ENCODE measurements around the gene GABRB1.
"Not testable (repeated sequence)": the region's sequence is repeated elsewhere in the genome, so short reads cannot be mapped to it uniquely, and the experiment has no call there.

Gene GABRB1

DNA sequence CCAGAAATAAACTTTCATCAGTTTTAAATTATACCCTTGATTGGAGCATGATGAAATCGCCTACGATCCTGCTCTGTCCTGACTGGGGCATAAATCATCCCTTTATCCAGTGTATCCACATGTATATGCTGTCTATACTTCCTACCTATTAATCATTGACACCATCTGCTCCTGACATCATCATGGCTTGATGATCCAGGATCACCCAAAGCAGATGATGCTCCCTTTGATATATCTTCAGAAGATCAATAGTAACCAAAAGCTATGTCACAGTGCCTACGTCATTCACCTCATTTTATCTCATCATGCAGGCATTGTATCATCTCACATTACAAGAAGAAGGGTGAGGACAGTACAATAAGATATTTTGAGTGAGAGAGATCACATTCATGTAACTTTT lies 294.7 kb downstream of the GABRB1 start:
- no peak for DNase-seq

DNA sequence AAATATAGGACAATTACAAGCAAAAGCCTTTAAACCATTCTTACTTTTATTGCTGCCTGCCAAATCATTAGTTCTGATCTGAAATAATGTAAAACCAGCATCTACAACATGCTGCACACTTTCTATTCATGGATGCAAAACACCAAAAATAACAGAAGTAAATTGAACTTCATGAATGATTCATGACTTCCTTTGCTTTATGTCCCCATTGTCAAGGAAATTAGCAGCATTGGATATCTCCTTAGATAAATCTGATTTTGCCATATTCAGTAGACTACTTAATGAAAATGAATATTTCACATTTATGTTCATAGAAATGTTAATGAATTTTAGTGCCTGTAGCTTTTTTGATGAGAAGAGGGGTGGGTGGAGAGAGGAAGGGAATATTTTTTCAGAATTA lies 299.5 kb downstream of the GABRB1 start:
- DNase-seq, result no peak

DNA sequence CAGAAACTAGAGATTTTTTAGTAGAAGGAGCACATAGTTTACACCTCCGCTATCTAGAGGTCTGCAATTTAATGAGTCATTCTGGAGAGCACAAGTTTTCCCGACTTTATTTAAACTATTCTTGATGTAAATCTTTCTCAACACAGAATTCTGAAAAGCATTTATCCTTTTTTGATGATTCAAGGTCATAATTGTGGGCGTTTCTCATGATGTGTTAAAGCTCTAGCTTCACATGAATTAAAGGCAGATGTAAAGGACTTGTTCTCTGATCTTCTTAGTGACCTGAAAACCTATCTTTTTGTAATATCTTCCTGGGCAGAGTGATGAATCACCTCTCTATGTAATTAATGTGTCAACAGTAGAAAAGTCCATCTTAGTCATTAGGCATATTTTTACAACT lies 303.3 kb downstream of the GABRB1 start:
- DNase-seq, result no peak

DNA sequence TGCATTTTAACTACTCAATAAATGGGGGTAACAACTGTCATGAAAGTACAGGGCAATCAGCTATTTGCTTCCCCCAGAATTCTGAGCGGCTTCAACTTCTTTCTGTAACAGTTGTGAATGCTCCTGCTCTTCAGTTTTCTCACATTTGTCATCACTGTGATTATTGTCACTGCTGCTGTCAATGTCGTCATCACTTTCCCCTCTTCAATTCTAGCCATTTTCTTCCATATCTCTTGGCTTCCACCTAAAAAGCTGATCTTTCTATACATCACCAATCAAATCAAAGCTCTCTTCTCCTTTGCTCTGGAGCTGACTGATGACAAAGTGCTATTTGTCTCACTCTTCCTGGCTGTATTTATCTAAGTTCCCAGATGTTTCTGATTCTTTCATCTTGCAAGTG lies 306.5 kb downstream of the GABRB1 start:
- DNase-seq, result no peak

DNA sequence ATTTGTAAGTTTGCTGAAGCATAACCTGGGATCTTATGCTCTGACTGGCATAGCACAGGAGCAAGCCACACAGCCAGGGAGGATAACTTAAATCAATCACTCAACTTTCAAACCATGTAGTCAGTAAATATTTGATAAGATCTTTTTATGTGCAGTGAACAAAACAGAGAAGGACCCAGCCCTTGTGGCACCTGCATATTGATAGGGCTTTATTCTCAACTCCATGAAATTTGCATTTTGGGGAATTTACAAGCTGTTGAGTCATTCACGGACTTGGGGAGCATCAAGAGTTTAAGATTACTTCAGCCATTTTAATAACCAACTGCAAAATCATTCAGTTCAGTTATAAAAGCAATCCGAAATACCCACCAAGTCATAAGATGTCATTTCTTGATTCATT lies 309.5 kb downstream of the GABRB1 start:
- DNase-seq, result no peak

DNA sequence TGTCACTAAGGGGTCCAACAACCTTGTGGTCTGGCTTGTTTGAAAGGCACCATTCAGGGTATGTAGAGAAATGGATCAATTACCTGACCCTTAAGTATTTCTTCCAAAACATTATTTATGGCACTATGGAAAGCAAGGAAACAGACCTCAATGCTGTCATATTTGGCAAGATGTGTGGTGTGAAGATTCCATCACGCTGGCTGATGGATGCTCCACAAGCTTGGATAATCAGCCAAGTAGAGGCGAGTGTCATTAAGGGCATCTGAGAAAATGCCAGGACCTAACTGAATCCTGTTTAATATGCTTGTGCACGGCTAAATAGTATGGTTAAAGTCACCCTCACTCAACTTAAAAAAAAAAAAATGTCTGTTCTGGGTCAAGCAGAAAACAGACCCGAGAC lies 311.4 kb downstream of the GABRB1 start:
- no peak for DNase-seq

DNA sequence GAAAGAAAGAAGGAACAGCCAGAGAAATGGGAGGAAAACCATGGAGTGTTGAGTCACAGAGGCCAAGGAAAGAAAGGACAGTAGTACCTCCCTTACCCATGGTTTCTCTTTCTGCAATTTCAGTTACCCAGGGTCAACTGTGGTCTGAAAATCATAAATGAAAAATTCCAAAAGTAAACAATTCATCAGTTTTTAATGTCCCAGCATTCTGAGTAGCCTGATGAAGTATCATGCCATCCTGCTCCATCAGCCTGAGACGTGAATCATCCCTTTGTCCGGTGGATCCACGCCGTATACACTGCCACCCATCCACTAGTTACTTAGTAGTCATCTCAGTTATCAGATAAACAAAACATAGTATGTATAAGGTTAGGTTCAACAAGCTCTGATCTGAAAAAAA lies 318.0 kb downstream of the GABRB1 start:
- no peak for DNase-seq

DNA sequence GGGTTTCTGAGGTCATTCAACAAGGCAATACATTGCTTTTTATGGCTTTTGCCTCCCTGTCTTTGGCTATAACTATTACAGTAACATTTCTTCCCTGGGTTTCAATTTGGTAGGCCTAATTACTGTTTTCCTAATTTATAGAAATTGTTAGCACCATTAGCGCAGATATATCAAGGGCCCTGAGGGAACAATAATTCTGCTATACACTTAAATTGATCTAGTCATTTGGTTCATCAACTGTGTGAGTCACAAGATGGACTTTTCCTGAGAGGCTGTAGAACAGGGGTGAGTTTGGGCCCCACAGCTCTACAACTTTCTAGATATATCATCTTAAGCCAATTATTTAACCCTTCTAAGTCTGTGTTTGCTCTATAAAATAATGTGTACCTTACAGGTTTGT lies 324.2 kb downstream of the GABRB1 start:
- no peak for DNase-seq

DNA sequence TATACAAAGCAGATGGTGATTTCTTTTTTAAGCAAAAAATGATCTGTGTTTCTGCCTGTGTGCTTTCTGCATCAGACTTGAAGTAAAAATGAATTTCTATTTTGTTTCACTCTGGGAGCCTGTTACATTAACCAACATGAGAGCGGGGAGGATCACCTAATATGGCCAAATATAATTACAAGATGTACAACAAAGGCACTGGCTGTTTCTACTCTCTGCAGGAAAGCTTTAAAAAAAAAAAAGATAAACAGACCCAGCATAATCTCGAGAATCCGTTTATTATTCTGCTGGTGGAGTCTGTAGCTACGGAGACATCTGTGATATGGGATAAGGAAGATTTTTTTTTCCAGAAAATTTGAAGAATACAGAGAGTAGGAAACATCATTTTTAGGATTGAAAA lies 328.5 kb downstream of the GABRB1 start:
- no peak for DNase-seq

DNA sequence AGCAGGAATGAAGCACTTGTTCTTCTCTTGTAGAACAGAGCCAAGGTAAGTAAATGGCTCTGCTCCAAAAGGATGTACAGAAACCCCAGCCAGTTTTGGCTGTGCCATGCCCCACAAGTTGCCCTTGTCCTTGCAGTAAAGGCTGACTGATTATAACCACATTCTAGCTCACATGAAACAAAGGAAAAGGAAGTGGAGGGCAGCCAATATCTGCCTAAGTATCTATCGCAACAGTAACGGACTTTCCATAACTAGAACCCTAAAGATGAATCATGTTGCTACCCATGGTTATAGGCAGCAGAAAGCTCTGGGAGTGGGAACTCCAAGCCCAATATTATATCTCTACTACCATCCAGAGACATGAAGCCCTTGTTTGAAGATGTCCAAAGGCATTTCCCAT lies 336.4 kb downstream of the GABRB1 start:
- no peak for DNase-seq

DNA sequence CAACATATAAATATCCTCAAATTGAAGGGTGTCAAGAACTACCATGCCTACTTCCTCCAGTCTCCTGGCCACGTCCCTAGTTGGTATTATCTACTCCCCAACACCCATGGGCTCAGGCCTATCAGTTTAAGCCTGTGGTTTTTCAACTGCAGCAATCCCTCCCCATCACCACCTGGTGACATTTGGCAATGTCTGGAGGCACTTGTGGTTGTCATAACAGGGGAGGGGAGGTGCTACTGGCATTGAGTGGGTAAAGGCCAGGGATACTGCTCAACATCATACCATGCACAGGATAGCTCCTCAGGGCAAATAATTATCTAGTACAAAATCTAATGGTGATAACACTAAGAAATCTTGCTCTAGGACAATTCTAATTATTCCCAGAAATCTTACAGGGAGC lies 336.8 kb downstream of the GABRB1 start:
- DNase-seq, result no peak

DNA sequence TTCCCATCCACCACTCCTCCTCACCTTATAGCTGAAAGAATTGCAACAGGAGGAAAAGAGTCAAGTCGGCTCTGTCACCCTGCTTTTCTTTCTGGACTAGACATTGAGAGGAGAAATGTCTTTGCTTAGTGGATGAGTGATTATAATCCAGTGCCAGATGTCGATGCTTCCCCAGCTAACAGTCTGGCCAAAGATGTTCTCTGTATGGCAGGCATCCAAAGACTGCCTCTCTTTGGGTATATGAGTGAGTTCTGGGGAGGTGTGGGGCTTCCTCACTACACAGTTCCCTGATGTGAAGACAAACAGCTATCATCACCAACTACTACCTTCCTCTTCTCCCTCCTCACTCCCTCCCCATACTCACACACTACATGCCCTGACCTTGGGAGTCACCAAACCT lies 341.2 kb downstream of the GABRB1 start:
- no peak for DNase-seq

DNA sequence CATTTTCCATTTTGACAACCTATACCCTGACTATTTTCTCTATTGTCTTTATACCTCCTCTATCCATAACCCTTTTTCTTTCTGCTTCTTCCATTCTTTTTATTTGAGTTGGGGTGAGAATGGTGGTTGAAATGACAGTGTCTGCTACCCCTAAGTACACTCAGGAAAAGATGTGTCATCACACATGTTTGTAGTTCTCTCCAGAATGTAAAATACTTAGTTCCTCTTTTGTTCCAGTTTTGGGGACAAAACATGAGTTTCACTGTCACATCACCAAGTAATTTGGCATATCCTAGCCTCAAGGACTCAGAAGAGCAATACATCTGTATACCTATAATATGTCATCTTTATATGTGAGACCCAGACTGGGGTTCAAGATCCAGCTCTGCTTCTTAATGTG lies 341.8 kb downstream of the GABRB1 start:
- no peak for DNase-seq

DNA sequence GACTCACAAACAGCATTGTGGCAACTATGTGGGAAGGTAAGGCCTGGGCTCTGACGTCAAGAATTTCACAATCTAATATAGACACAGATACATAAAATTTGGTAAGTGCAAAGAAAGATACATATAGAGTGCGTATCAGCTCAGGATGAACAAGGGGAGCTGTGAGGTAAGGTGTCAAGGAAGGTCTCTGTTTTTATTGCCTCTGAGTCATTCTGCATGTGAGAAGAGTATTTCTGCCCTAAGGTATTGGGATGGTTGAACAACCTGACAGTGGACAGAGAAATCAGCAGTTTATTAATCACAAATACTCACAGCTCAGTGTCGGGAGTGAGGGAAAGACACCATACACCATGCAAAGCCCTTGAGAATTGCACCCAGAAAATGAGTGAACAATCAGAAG lies 342.3 kb downstream of the GABRB1 start:
- DNase-seq, result no peak

DNA sequence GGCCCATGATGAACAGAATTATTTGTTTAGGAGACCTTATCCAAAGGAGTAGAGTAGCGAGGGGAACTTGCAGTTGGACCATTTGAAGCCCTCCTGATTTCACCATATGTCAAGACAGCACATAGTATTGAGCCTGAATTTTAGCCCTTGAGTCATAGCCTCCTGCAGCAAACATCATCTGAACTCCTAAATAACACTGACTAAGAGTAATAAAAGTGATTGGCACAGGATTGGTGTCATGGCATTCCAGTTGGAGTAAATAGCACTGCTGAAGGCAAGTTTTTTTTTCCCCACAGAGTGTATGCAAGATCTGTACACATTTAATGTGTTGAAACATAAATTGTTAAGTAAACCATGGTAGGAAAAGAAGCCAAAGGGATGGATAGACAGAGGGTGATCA lies 343.1 kb downstream of the GABRB1 start:
- no peak for DNase-seq

DNA sequence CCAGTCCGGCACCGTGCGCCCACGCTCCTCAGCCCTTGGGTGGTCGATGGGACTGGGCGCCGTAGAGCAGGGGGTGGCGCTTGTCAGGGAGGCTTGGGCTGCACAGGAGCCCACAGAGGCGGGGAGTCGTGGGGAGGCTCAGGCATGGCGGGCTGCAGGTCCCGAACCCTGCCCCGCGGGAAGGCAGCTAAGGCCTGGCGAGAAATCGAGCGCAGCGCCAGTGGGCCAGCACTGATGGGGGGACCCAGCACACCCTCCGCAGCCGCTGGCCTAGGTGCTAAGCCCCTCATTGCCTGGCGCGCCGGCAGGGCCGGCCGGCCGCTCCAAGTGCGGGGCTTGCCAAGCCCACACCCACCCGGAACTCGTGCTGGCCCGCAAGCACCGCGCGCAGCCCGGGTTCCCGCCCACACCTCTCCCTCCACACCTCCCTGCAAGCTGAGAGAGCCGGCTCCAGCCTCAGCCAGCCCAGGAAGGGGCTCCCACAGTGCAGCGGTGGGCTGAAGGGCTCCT lies 346.7 kb downstream of the GABRB1 start:
- not testable (repeated sequence) for DNase-seq

DNA sequence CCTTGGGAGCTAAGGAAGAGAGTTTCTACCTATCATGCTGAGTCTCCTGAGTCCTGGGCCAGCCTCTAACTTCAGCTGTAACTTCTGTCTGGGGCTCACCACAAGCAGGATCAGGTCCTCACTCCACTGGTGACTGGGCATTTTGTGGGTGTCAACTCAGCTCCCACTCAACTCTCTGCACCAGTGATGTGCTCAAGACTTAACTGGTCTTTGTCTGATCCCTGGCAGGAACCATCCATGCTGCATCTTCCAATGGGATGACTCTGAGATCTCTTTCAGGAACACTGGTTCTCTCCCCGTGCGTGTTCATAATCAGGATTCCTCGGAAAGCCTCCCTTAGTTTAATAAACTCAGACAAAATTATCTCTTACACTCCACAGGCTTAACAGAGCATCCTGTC lies 349.8 kb downstream of the GABRB1 start:
- no peak for DNase-seq

DNA sequence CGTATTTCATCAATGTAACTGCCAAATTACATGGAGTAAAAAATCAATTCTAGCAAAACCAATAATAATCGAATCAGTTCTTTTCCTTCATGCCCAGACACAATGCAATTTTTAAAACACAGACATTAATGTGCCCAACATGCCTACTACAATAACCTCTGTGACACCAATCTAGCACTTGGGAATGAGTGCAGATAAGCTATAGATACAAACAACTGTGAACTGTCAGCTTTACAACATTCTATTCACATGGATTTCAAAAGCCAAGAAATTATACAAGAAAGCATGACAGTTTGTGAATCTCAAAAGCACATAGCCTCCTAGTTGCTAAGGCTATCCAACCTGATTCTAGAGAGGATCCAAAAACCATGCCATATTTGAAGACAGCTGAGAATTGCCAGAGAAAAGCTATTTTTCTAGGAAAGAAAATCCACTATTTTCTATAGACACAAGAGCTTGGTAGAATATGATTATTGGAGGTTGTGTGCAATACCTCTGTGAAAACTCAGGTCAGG lies 351.5 kb downstream of the GABRB1 start:
- no peak for DNase-seq

DNA sequence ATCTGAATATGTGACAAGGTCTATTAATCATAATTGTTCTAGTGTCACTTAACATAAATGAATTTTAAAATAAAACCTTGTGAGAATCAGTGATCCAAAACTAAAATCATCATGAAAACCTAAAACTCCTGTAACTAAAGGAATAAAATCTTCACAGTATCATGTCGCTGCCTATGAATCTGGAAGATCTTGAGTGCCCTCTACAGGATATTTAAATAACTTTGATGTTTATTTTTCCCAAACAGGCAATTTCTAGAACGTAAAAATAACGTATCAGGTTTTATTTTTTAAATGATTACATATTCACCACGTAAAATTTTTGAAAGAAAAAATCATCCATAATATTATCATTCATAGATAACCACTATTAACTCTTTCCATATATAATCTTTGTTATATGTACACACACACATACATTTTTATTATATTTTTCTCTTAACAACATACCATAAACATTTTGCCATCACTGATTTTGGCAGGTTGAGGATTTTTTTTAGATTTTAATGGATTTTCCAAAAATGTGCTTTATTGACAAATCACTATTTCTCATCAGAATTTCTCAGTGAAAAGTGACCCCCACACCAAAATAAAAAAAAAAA lies 352.6 kb downstream of the GABRB1 start:
- no peak for DNase-seq

DNA sequence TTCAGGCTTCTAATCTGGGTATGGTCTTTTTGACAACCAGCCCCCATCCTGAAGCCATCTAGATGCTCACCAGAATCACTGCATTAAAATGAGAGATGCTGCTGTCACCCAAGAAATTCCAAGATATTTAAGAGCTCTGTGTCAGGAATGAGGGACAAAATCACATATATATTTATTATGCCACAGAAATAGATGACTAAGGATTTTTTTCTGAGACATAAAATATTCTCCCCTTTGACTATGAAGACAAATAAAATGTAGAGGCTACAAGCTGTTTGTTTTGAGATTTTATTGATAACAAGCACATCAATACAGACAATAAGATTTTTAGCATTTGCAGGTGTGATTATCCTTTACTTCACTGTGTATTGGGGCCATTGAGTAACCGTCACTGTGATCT lies 354.8 kb downstream of the GABRB1 start:
- DNase-seq, result no peak

DNA sequence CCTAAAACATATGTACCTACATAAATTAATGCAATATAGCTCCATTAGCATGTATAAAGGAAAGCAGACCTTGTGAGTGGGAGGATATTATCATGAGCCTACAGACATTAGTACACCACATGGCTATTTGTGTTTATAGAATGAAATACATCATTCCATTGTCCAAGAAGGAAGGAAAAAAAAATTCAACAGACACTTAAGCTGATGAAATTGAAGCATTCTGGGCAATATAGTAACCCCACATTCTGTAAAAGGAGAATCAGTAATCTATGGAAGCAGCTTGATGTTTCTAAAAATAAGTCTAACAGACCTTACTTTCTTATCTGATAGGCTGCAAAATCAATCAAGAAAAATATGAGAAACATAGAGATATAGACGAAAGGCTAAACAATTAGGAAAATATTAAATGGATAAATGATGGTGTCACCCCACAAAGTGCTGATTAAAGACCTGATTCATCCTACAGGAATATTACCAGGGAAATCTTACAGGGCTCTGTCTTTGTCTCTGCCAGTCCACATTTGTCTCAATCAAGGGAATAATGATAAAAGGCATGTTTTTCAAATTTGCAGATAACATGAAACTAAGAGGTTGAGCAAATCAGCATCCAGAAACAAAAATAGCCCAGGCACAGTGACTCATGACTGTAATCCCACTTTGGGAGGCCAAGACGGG lies 355.3 kb downstream of the GABRB1 start:
- DNase-seq, result no peak

DNA sequence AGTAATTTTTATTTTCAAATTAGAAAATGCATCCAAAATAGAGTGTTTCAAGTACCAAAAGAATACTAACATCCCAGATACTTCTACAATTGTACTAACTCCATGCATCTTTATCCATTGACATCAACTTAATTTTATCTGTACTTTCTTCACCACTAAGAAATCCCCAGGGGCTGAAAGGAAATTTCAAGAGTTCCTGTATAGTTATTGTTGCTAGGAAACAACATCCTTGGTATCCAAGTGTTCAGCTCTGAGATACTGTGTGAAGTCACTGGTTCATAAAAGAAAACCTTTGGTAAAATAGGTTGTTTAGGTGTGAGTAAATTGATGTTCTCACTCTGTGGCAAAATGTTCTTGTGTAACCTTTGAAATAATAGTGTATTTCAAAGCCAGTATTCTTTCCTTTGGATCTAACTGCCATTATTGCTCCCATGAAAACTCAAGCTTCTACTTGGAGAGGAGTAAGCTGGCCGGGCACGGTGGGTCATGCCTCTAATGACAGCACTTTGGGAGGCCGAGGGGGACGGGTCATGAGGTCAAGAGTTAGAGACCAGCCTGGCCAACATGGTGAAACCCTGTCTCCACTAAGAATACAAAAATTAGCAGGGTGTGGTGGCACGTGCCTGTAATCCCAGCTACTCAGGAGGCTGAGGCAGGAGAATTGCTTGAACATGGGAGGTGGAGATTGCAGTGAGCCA lies 359.2 kb downstream of the GABRB1 start:
- DNase-seq, result no peak

DNA sequence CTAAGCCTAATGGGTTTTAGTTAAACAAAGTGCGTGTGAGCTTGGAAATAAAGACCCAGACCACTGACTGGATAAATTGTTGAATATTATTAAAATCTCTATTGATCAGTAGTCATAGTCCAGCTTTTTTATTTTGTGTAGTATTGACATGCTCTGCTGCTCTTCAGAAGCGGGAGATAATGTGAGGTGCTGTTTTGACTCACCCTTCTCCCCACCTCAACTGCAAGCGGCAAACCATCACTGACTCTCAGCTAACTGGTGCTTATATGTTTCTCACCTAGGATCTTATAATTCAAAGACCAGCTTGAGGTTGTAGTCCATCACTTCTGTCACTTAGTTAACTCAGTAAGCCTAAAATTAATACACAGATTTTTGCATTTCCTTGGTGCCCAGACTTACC lies 359.9 kb downstream of the GABRB1 start:
- DNase-seq, result no peak

DNA sequence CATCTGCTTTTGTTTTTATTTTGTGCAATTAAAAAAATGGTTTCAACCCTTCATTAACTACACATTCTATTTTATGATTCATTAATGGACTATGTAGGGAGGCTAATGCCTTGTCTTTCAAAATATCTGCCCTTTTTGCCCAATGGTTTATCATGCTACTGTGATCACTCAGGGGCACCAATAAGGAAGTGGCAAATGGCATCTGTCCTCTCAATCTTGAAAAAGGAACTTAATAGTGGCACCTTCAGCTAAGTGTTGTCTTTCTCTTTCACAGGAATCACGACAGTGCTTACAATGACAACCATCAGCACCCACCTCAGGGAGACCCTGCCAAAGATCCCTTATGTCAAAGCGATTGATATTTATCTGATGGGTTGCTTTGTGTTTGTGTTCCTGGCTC lies 375.0 kb downstream of the GABRB1 start:
- DNase-seq, result no peak

Measured in NCI-H1436 treated with DMSO at 0.1 percent for 48 hours (cell line).